ENCODE data around the gene CBR1.

CBR1 gene

DNA sequence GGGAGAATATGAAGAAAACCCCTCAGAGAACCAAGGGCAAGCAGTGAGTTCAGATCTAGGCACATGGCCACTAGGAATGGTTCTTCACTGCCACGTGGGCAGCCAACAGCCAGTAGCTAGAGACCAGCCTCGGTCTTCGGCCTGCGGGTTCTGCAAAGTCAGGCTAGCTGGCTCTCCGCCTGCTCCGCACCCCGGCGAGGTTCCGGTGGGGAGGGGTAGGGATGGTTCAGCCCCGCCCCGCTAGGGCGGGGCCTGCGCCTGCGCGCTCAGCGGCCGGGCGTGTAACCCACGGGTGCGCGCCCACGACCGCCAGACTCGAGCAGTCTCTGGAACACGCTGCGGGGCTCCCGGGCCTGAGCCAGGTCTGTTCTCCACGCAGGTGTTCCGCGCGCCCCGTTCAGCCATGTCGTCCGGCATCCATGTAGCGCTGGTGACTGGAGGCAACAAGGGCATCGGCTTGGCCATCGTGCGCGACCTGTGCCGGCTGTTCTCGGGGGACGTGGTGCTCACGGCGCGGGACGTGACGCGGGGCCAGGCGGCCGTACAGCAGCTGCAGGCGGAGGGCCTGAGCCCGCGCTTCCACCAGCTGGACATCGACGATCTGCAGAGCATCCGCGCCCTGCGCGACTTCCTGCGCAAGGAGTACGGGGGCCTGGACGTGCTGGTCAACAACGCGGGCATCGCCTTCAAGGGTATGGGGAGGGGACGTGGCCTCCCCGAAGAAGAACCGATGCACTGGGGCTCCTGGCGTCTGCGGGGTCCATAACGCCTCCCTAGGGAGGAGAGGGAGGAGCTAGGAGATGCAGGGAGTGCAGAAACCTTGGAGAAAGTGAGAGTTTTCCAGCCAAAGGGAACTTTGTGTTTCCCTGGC, at the start of gene CBR1:
Gene CBR1, plus strand, starts transcription at position 312 of the 871 bp plus-strand sequence. Its CDS starts 92 bp downstream, at position 404.
- peak; percentile 81 for DNase-seq (ENCODE audit: low spot score)

DNA sequence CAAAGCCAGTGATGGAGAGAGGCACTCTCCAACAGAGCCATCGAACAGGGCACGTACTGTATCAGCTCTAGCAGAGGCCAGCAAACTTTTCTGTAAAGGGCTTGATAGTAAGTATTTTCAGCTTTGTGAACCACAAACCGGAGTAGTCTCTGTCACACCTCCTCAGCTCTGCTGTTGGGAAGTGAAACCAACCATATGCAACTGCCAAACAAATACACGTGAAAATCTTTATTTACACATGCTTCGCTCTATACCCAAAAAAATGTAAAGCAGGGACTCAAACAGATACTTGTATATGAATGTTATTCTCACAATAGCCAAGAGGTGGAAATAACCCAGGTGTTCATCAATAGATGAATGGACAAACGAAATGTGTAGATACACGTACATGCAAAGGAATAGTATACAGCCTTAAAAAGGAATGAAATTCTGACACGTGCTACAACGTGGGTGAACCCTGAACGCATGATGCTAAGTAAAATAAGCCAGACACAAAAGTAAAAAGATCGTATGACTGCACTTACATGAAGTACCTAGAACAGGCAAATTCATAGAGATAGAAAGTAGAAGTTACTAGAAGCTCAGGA, 48.5 kb upstream of the CBR1 start:
- DNase-seq (ENCODE audit: low spot score): no peak

DNA sequence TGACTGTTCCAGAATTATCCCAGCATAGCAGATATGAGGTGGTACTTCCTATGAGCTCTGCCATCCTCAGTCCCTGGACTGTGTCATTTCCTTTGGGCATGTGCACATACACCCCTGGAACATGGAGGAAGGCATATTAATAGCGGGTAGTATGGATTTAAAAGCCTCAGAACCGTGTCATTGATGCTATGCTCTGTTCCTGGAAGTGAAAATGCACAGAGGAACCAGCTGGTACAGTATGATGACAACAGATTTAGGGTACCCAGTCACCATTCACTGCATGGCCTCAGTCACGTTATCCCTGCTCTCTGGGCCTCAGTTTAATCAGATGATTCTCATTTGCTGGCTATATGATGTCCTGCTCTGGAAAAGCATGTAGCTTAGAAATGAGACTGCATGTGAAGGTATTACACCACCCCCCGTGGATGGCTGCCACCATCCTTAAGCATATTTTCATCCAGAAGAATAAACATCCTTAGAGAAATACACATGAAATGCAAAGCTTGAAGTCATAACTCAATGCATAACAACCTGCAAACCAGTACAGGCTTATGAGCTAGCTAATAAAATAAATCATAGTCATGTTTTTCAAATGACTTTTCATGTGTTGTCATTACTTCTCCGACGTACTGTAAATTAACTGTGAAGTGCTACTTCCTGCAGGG, 47.3 kb upstream of the CBR1 start:
- no peak for DNase-seq (ENCODE audit: low spot score)

DNA sequence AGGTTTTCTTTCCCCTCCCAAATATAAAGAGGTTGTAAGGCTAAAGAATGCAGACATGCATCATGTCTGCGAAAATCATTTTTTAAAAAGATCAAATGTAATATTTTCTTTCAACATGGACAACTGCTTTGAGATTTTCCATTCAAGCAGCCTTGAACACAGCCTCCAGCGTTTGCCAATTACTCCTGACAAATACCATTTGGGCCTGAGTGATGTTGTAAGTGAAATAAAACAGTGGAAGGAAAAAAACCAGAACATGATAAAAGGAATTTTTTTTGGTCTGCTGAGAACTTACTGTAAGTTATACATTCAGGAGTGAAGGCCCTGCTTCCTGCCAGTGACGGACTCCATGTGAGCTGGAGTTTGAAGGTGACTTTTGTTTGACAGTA, 46.7 kb upstream of the CBR1 start:
- DNase-seq (ENCODE audit: low spot score): no peak

DNA sequence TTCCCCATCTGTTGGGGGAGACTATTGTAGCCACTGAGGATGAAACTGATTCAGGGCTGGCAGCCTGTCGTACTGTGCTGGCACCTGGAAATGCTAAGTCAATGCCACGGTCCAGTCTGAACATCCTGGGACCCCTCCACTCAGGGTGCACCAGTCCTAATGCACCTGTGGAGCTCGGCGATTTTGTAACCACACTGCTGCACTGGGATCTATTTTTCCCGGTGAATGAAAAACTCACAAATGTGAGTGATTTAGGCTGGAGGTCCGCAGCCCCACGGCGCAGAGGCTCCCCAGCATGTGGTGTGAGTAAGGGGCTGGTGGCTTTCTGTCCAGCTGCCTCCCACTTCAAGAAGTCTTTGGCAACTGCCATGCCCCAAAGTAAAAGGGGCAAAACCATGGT, 45.0 kb upstream of the CBR1 start:
- no peak for DNase-seq (ENCODE audit: low spot score)

DNA sequence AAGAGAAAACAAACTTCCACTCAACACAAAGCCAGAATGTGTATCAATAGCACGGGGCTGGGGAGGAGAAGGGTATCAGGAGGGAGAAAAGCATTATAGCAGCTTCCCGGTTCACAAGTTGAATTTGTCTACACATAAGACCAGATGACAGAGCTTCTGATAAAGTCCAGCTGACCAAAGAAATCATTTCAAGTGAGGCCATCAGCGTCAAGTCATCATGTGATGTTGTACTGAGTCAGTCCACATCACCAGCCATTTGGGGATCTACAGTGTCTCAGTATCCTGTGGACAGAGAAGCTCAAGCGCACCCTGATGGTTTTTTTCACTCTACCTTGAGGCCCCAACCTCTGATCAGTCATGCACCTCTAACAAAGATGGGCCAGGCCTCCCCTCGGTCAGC, 42.5 kb upstream of the CBR1 start:
- no peak for DNase-seq (ENCODE audit: low spot score)

DNA sequence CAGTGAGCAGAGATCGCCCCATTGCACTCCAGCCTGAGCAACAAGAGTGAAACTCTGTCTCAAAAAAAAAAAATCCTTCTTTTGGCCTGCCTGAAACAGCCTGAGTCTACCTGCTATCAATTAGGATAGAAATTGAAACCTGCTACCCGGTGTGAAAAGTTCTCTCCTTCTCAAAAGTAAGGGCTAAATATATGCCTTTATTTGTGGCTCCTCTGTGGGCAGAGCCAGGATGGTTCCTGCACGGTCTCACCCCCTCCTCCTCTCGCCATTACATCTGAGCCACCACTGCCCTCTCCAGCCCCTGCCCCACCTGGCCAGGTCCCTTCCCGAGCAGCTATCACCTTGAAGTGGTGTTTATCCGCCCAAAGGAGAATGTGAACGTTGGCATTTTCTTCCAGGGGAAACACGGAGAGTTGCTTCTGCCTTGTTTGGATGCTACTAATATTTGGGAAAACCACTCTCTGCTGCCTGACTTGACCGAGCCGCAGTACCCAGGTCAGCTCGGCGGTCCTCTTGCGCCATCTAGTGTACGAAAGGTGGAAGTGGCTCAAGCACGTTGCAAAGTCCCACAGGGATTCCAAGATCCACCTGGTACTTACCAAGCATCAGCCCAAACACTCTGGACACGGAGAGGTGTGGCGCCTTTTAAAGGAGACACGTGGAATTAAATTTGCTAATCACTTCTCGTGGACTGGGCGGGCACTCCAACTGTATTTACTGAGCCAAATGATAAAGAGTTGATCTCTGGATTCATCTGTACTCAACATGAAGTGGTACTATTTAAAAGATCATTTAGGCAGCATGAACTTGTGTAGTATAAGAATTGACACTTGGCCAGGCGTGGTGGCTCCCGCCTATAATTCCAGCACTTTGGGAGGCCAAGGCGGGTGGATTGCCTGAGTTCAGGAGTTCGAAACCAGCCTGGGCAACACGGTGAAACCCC, 41.4 kb upstream of the CBR1 start:
- peak; percentile 83 for DNase-seq (ENCODE audit: low spot score)

DNA sequence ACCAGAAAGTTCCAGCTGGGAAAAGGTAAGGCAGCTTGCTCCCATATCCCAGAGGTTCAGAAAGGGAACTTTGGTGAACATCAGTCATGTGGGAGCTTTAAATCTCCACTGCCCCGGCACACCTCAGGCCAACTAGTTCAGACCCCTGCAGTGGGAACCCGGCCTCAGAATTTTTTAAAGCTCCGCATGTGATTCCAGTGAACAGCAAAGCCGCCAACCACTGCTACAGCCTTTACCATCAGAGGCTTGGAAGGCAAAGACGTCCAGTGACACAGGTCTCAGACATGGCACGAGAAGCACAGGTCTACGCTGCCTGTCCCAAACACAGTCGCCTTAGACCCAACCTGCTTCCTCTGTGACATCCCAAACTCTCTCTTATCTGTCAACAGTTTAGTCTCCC, 40.5 kb upstream of the CBR1 start:
- DNase-seq (ENCODE audit: low spot score): no peak

DNA sequence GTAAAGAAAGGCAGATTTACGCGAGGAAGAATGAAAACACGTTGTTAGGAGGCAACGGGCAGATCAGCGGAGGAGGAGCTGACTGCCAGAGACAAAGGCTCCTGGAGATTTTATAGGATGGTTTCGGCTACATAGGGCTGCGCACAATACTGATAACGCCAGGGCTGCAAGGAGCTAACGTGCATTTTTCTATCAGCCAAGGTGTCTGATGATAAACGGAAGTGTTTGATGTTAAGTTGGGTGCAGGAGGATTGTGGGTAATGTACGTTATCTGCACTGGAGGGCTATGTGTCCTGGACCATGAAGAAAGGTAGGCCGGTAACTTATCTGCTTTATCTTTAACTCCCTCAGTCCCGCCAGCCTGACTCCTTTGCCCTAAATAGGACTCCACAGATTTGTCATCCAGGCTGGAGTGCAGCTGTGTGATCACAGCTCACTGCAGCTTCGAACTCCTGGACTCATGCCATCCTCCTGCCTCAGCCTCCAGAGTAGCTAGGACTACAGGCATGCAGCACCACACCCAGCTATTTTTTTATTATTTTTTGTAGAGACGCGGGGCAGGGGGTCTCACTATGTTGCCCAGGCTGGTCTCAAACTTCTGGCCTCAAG, 39.1 kb upstream of the CBR1 start:
- DNase-seq (ENCODE audit: low spot score): no peak

DNA sequence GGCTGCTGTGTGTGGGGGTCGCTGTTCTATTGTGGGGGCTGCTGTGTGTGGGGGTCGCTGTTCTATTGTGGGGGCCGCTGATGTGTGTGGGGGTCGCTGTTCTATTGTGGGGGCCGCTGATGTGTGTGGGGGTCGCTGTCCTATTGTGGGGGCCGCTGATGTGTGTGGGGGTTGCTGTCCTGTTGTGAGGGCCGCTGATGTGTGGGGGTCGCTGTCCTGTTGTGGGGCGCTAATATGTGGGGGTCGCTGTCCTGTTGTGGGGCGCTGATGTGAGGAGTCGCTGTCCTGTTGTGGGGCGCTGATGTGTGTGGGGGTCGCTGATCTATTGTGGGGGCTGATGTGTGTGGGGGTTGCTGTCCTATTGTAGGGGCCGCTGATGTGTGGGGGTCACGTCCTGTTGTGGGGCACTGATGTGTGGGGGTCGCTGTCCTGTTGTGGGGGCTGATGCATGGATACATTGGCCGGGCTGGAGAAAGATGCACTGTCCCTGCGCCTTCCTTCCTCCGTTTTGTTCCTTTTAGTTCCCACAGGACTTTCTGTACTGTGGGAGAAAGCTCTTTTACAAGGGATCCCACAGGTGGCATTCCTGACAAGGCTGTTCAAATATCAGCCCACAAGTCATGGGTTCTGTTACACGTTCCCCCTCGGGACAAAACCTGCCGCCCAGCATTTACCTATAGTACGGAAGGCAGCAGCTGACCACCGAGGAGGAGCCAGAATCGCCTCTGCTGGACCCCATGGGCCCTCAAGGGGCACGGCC, 37.0 kb upstream of the CBR1 start:
- DNase-seq (ENCODE audit: low spot score): no peak

DNA sequence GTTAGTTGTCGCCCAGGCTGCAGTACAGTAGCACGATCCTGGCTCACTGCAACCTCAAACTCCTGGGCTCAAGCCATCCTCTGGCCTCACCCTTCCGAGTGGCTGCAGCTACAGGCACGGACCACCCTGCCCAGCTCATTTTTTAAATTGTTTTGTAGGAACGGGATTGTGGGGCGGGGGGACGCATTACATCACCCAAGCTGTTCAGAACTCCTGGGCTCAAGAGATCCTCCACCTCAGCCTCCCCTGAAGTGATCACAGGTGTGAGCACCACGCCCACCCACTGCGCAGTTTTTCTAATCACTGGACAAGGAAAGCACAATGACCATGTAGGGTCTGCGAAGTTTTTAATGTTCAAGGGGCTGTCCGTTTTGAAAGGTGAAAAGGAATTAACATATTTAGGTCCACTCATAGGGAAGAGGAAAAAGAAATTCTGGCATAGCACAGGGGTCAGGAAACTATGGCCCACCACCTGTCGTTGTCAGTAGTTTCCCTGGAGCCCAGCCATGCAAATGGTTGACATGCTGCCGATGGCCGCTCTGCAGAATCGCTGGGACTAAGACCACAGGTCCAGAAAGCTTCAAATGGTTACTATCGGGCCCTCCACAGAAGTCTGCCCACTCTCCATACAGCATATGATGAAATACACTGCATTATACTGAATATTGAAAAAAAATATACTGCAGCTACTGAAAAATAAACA, 35.5 kb upstream of the CBR1 start:
- no peak for DNase-seq (ENCODE audit: low spot score)

DNA sequence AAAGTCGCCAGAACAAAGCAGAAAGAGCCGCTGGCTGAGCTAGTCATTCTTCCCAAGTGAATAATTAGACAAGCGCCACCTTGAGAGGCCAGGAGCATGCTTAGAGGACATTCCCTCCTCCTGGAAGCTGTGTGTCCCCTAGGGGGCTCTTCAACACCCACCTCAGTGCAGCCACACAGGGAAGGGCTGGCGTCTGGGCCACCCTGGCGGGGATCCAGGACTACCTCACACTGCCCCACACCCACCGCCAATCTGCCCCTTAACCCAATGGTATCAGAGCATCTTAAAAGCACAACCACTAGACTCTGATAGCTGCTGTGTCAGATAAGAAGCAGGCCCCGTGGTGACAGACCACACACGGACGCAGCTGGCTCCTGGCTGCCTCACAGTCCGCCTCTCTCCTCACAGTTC, 34.4 kb upstream of the CBR1 start:
- no peak for DNase-seq (ENCODE audit: low spot score)

DNA sequence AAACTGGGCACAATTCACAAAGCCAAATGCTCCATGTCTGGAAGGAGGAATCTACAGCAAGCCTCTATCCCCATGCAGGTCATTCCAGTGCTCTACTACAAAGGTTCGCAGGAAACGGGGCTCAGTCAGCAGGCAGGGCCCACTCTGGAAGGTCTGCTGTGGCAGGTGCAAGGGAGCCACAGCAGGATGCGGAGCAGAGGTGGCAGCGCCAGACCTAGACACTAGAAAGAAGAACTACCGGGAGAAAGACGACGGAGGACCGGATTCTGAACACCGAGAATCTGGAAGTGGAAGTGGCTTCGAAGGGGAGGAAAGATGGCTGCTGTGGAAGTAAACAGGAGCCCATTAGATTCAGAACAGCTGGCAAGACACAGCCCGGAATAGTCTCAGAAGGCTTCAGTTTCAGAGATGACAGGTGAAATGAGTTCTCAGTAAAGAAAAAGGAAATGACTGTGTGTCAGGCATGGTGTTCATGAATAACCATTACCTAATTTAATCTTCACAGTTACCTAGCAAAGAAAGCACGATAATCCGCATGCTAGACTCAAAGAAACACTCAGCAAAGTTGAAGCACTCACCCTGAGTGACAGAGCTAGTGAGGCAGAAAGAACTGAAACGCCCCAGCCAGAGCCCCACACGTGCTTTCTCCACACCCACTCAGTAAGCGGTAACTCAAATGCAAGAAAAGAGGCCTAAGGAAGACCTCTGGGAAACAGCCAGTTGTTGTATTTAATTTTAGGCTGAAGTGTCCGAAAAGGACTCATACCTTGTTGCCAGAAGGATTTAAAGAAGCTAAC, 30.9 kb upstream of the CBR1 start:
- DNase-seq (ENCODE audit: low spot score): no peak

DNA sequence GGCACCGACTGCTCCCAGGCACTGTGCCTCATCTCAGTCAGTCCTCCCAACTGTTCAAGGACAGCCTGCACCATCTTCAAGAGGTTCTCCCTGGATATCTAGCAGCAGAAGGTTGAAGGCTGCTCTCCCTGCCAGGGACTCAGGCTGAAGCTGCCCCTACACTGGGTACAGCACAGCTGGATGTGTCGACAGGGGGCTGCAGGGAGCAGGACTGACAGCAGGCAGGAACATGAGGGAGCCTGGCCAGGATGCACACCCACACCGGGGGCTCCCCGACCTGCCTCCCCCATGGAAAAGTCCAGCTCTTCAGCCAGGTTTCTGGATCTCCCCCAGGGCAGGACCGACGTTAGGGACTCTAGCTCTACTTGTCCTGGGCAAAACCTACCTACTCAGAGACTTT, 30.0 kb upstream of the CBR1 start:
- no peak for DNase-seq (ENCODE audit: low spot score)

DNA sequence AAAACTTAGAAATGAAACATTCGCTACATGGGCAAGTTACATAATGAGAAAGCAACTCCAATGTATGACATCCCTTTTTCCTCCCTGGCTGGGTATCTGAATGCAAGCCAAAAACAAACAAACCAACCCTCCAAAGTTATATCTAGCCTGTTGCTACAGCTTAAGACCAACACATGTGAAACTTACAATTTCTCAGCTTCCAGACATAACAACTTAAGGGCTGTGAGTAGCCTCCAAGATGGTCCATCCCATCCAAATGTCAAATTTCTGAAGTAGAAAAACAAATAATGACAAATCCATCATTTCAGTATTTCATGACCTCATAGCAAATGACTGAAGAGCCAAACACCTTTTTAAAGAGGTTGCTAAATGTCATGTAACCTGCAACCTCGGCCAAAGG, 29.4 kb upstream of the CBR1 start:
- no peak for DNase-seq (ENCODE audit: low spot score)

DNA sequence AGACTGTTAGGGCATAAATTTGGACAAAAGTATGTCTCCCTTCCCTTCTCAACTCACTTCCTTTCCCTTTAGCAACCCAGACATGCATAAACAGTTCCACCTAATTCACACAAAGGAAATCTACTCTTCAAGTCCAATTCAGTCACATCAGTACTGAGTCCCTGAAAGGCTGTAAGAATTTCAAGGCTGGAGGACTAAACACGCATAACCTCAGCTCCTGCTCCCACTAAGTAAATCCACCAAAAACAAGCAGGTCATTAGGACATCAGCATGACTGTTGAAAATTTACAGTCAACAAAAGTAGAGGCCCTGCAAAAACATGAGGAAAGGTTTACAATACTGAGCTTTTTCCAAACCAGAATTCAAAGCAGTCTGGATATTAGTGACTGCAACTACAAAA, 27.9 kb upstream of the CBR1 start:
- no peak for DNase-seq (ENCODE audit: low spot score)

DNA sequence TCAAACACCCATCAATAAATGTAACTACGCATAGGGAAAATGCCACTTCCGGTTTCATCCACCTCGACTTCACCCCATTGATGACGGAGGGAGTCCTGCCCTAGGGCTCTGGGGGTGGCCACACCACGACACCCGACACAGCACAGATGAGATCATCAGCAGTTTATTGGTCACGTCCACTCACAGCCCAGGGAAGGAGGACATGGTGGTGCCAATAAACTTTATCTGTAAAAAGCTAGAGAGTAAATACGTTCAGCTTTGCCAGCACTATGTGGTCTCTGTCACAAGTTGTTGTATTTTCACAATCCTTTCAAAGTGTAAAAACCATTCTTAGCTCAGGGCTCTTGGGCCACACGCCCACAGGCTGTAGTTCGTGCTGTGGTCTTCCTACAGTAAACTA, 25.8 kb upstream of the CBR1 start:
- DNase-seq (ENCODE audit: low spot score): no peak

DNA sequence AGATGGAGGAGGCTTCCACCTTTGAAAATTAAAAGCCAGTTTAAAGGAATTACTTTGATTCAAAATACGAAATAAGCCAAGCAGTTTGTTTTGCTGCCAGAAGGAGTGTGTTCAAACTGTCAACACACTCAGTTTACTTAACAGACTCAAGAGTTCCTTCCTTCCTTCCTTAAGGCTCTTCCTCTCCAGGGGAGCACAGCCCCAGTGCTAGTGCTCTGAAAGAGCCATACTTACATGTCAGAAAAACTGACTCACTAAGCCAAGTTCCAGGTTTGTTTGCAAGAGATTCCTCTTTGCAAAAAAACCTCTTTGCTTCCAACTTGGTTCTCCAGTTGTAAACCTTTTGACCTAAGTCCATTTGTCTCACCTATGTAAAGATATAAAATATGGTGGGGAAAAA, 23.8 kb upstream of the CBR1 start:
- DNase-seq (ENCODE audit: low spot score): no peak

DNA sequence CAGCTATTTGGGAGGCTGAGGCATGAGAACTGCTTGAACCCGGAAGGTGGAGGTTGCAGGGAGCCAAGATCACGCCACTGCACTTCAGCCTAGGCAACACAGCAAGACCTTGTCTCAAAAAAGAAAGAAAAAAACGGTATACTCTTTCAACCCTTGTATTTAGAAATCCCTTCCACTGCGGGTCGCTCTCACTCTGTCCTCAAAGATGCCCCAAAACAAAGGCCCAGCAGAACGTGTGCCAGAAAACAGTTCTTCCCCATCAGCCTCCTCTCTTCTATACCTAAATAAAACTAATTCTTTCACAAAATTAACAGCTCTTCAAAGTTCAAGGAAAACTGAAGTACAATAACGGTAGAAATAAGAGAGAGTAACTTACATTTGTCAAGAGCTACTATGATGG, 22.7 kb upstream of the CBR1 start:
- DNase-seq (ENCODE audit: low spot score): no peak

DNA sequence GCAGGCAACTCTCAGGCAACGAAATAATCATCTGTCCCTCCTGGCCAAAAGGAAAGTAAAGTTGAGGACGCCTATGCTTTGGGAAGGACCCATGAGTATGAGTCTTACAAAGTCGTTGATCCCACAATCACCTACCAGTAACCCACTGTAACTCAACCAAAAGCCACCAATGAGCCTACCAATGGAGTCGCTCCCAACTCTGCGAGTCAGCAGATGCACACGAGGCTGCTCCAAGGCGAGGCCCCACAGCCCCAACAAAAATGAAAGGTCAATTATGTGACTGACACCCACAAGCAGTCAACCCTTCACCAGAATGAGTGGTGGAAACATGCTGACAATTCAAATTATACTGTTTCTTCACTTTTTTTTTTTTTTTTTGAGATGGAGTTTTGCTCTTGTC, 21.5 kb upstream of the CBR1 start:
- no peak for DNase-seq (ENCODE audit: low spot score)
